ENCODE data around the gene IARS1. TPM values are rescaled to one million over a fixed set of nuclear protein-coding genes. Genes with fewer than 3 reads are reported as not detected.

IARS1 gene
- total and polyA plus RNA-seq, 2 experiments from 2014 or later: 105 to 310 TPM

- H3K36me3 ChIP-seq (ENCODE audit: insufficient read depth): peaks cover 99% of the 10 kb centered on the region
- no peaks in the 10 kb centered on the region for H3K27me3 Mint-ChIP-seq (ENCODE audit: insufficient read depth, low read depth, poor library complexity)
- no peak for ATAC-seq
These were observed 28.3 kb downstream of the IARS1 start for GRCh38 chr9:92265154-92265553.

More at GRCh38 chr9:92265154-92265553, 28.3 kb downstream of the IARS1 start:
- H3K4me3 ChIP-seq: no peak overlapping the region
- H3K4me2 ChIP-seq: no peak overlapping the region
- no peaks in the 10 kb centered on the region for H3K4me1 ChIP-seq (ENCODE audit: insufficient read depth)
- H3K27ac ChIP-seq (ENCODE audit: low read depth): no peak overlapping the region
- Mint-ChIP-seq H3K4me1 (no peaks in the 10 kb centered on the region), H3K36me3 (ENCODE audit: low read depth) (peaks cover 98% of the 10 kb centered on the region), H3K4me3 (no peak overlapping the region), H3K9me3 (no peaks in the 10 kb centered on the region), H3K27ac (no peak overlapping the region)
- H3K9me2 ChIP-seq (ENCODE audit: insufficient read depth): no peaks in the 10 kb centered on the region
- H3K27me3 ChIP-seq (ENCODE audit: insufficient read depth): no peaks in the 10 kb centered on the region
- no peak overlapping the region for H2AFZ ChIP-seq
- peaks cover 23% of the 10 kb centered on the region; the same call in 1 of the 2 replicates for H3F3A ChIP-seq (replicated peaks; ENCODE audit: low read depth)
- TF ChIP-seq ZNF331 (CRISPR knock-in tag; IDR thresholded peaks at IDR 0.05; ENCODE audit: low read depth) (no peak), CREB1 (CRISPR knock-in tag; IDR thresholded peaks at IDR 0.05; ENCODE audit: low read depth) (no peak), NANOG (IDR thresholded peaks at IDR 0.05; ENCODE audit: borderline replicate concordance) (no peak), EZH2phosphoT487 (IDR thresholded peaks at IDR 0.05; ENCODE audit: unreplicated experiment) (no peak), ZNF462 (CRISPR knock-in tag; IDR thresholded peaks at IDR 0.05) (no peak), ZNF114 (CRISPR knock-in tag; IDR thresholded peaks at IDR 0.05) (no peak), POLR2AphosphoS5 (IDR thresholded peaks at IDR 0.05; ENCODE audit: low read depth) (no peak), REST (IDR thresholded peaks at IDR 0.05; ENCODE audit: unreplicated experiment) (no peak), CTCF (conservative IDR thresholded peaks at IDR 0.05; ENCODE audit: low read depth in 2 of 2) (no peak)
- peaks cover 4% of the 10 kb centered on the region for H3K79me2 ChIP-seq (replicated peaks; ENCODE audit: insufficient read depth)
- no peak for DNase-seq (ENCODE audit: low spot score)
- H4K20me1 ChIP-seq (replicated peaks; ENCODE audit: insufficient read depth): peaks cover 28% of the 10 kb centered on the region

Data from GM23338 (cell line).